Activated T-helper 9 cell treated with anti-CD3 and anti-CD28 coated beads, Interleukin-2, amount 50 U/mL, for 16 hours (primary cell): ENCODE measurements around the gene GVQW3.
A peak's percentile ranks its signal among the peaks of the same experiment; 100 is the strongest.

Experiments
- DNase-seq: peaks from one replicate; pipeline ENCODE4 v3.0.0-alpha.2; 2020; ENCODE audit warnings: low read depth

The GVQW3 gene

DNA sequence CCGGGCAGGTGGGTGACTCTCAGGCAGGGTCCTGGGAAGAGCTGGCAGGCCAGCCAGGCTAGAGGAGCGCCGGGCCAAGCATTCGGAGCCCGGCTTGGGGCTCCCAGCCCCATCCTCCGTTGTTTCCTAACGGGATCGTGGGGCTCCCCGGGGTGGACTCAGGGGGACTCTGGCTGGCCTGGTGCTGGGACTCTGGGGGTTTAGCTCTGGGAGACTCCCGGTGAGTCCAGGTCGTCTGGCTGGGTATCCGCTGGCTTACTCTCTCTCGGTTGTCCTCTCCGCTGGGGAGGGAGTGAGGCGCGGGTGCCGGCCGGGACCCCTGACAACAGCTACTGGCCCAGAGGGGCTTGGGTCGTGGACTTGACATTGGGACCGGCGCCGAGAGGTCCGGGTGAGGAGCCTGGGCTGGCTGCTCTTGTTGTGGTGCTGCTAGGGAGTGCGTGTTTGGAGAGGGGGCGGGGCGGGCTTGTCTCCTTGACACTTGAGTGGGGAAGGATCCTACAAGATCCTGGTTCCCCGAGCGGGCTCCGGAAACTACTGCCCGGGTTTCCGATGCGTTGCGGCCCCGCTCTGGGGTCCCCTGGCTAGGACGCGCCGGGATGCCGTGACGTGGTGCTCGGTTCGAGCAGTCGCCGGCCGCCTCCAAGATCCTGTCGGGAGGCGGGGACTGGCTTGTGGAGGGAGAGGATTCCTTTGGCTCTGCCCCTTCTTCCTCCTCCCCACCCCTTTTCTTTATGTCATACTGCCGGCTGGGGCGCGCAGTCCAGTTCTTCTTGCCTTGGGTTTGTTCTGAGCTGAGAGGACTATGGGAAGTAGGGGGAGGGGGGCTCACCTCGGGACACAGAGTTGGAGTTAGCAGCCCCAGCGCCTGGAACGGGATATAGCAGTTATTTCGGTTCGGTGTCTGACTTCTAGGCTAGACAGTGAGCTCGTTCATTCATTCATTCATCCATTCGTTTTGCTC, 64.3 kb downstream of the GVQW3 start:
- DNase-seq: peak; percentile 37

DNA sequence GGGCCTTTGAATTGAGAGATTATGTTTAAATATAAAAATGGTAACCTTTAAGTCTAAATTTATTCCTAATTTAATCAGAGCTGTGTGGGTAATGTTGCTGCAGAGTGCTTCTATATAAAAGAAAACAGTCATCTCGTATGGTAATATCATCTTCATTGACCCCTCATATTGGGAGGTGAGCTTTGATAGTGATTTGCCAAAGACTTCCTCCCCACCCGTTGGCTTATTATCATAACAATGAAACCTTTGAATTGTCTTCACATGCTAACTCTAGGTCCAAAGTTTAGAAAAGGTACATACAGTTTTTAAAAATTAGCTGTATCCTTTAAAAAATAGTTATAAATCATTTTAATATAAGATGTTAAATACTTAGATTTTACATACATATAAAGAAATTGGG, 67.4 kb downstream of the GVQW3 start:
- no peak for DNase-seq

DNA sequence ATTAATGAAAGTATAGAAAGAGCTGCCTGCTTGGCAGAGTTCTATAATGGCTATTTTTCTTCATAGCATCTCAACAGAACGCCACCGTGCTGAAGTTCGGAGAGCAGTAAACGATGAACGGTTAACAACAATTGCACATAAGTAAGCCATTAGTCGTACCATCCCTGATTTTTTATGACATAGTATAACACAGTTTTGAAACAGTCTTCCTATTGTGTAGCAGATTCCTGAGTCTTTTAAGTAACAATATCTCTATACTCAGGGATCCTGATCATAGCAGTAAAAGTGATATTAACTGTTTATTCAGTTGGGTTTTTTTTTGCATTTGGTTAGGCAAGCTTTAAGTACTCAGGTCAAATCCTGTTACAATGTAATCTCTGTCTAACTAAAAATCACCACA, 72.1 kb downstream of the GVQW3 start:
- DNase-seq: no peak

DNA sequence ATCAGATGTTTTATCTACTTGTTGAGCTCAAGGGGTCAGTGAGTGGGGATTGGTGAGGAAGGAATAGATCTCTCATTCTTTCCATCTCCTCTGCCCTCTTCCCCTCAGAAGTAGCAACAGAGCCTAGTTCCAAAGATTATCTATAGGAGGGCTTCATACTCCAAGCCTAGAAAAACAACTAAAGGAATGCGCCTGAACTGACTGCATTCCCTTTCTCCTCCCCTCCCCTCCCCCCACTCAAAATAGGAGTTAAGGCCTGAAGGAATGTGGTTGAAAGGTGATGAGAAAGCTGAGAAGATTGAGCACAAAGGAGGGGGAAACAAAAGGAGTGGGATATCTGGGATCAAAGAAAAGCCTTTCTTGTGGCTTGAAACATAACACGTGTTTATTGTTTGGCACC, 74.2 kb downstream of the GVQW3 start:
- no peak for DNase-seq

- DNase-seq: no peak
Observed at GRCh38 chr11:76455931-76456330, 74.8 kb downstream of the GVQW3 start.

- no peak for DNase-seq
Observed at GRCh38 chr11:76456571-76456970, 75.4 kb downstream of the GVQW3 start.
